ENCODE data around the gene YKT6. TPM values are rescaled to one million over a fixed set of nuclear protein-coding genes. Genes with fewer than 3 reads are reported as not detected.
A peak's percentile ranks its signal among the peaks of the same experiment; 100 is the strongest.

The YKT6 gene
- total RNA-seq, 1 donor from 2014 or later, result 83.7 TPM

GRCh38 chr7:44218418-44219201, 17.8 kb downstream of the YKT6 start:
- Mint-ChIP-seq H3K36me3 (no peaks in the 10 kb centered on the region), H3K9me3 (no peaks in the 10 kb centered on the region), H3K27me3 (ENCODE audit: low read depth) (no peaks in the 10 kb centered on the region), H3K4me3 (peak overlapping the region; percentile 8), H3K27ac (peak overlapping the region; percentile 31), H3K4me1 (peaks cover 10% of the 10 kb centered on the region)
- peak in 1 of 2 experiments; percentile 21 for DNase-seq (ENCODE audit: low spot score in 2 of 2, unreplicated experiment in 2 of 2)
- no peak for TF ChIP-seq CTCF (IDR thresholded peaks at IDR 0.05; ENCODE audit: unreplicated experiment)

GRCh38 chr7:44219371-44220045, 18.7 kb downstream of the YKT6 start:
- Mint-ChIP-seq H3K27me3 (ENCODE audit: low read depth) (no peaks in the 10 kb centered on the region), H3K4me3 (no peak overlapping the region), H3K27ac (no peak overlapping the region), H3K4me1 (peaks cover 9% of the 10 kb centered on the region), H3K9me3 (no peaks in the 10 kb centered on the region), H3K36me3 (no peaks in the 10 kb centered on the region)
- peak in 1 of 2 experiments; percentile 8 for DNase-seq (ENCODE audit: low spot score in 2 of 2, unreplicated experiment in 2 of 2)
- TF ChIP-seq CTCF (IDR thresholded peaks at IDR 0.05; ENCODE audit: unreplicated experiment), result no peak

- peak in 1 of 2 experiments; percentile 12 for DNase-seq (ENCODE audit: low spot score in 2 of 2, unreplicated experiment in 2 of 2)
- Mint-ChIP-seq H3K9me3 (no peaks in the 10 kb centered on the region), H3K4me1 (peaks cover 8% of the 10 kb centered on the region), H3K4me3 (no peak overlapping the region), H3K27ac (no peak overlapping the region), H3K36me3 (no peaks in the 10 kb centered on the region), H3K27me3 (ENCODE audit: low read depth) (no peaks in the 10 kb centered on the region)
- no peak for TF ChIP-seq CTCF (IDR thresholded peaks at IDR 0.05; ENCODE audit: unreplicated experiment)
Observed at GRCh38 chr7:44220046-44220357, 19.2 kb downstream of the YKT6 start.

GRCh38 chr7:44220358-44221112, 19.8 kb downstream of the YKT6 start:
- Mint-ChIP-seq H3K4me1 (peaks cover 8% of the 10 kb centered on the region), H3K4me3 (no peak overlapping the region), H3K36me3 (no peaks in the 10 kb centered on the region), H3K9me3 (no peaks in the 10 kb centered on the region), H3K27ac (no peak overlapping the region), H3K27me3 (ENCODE audit: low read depth) (no peaks in the 10 kb centered on the region)
- no peak for DNase-seq (ENCODE audit: low spot score in 2 of 2, unreplicated experiment in 2 of 2)
- TF ChIP-seq CTCF (IDR thresholded peaks at IDR 0.05; ENCODE audit: unreplicated experiment), result no peak

GRCh38 chr7:44221231-44221791, 20.5 kb downstream of the YKT6 start:
- Mint-ChIP-seq H3K4me1 (peaks cover 8% of the 10 kb centered on the region), H3K36me3 (no peaks in the 10 kb centered on the region), H3K4me3 (no peak overlapping the region), H3K9me3 (no peaks in the 10 kb centered on the region), H3K27ac (no peak overlapping the region), H3K27me3 (ENCODE audit: low read depth) (peaks cover 4% of the 10 kb centered on the region)
- no peak for TF ChIP-seq CTCF (IDR thresholded peaks at IDR 0.05; ENCODE audit: unreplicated experiment)
- DNase-seq (ENCODE audit: low spot score in 2 of 2, unreplicated experiment in 2 of 2), result no peak
